Muscle layer of duodenum (tissue), 2 donors: ENCODE data around the gene FGF5.

Source experiments
- H3K27ac ChIP-seq: one replicate; pipeline ENCODE4 v1.7.0; 2013; ENCODE audit warnings: mild to moderate bottlenecking, low read length
- H3K27me3 ChIP-seq: one replicate; pipeline ENCODE4 v1.7.0; 2013; ENCODE audit warnings: low read depth, mild to moderate bottlenecking, control low read depth, low read length
- H3K36me3 ChIP-seq, 2 donors: one replicate each; pipeline ENCODE4 v1.7.0; 2013; ENCODE audit warnings: low read length in 2 of 2, control low read depth in 1 of 2, mild to moderate bottlenecking in 1 of 2; ENCODE audit not compliant: insufficient read depth in 2 of 2, control insufficient read depth in 1 of 2
- H3K4me1 ChIP-seq, 2 donors: one replicate each; pipeline ENCODE4 v1.7.0; 2013; ENCODE audit warnings: low read length in 2 of 2, mild to moderate bottlenecking in 2 of 2, control low read depth in 1 of 2, moderate library complexity in 1 of 2; ENCODE audit not compliant: insufficient read depth in 2 of 2, control insufficient read depth in 1 of 2
- H3K4me3 ChIP-seq, 2 donors: one replicate each; pipeline ENCODE4 v1.7.0; 2013; ENCODE audit warnings: low read length in 2 of 2, low read depth in 1 of 2, mild to moderate bottlenecking in 1 of 2
- H3K9me3 ChIP-seq, 2 donors: one replicate each; pipeline ENCODE4 v1.7.0; 2013; ENCODE audit warnings: low read length in 2 of 2, control low read depth in 1 of 2, mild to moderate bottlenecking in 1 of 2; ENCODE audit not compliant: control insufficient read depth in 1 of 2
- donor health status: healthy.

The FGF5 gene

DNA sequence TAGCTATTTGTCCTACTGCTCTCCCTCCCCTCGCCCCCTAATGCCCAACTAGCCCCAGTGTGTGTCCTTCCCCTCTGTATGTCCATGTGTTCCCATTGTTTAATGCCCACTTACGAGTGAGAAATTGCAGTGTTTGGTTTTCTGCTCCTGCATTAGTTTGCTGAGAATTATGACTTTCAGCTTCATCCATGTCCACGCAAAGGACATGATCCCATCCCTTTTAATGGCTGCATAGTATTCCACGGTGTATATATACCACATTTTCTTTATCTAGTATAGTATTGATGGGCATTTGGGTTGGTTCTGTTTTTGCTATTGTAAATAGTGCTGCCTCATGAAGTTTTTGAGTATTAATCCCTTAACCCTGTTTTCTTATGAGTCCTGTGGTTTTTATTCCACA is 35.4 kb downstream of the FGF5 start:
- Histone ChIP-seq H3K4me3 (no peak overlapping the region), H3K4me1 (peaks cover 0 to 8% of the 10 kb centered on the region in 2 donors), H3K36me3 (no peaks in the 10 kb centered on the region), H3K27me3 (no peaks in the 10 kb centered on the region), H3K9me3 (no peaks in the 10 kb centered on the region), H3K27ac (no peak overlapping the region)

DNA sequence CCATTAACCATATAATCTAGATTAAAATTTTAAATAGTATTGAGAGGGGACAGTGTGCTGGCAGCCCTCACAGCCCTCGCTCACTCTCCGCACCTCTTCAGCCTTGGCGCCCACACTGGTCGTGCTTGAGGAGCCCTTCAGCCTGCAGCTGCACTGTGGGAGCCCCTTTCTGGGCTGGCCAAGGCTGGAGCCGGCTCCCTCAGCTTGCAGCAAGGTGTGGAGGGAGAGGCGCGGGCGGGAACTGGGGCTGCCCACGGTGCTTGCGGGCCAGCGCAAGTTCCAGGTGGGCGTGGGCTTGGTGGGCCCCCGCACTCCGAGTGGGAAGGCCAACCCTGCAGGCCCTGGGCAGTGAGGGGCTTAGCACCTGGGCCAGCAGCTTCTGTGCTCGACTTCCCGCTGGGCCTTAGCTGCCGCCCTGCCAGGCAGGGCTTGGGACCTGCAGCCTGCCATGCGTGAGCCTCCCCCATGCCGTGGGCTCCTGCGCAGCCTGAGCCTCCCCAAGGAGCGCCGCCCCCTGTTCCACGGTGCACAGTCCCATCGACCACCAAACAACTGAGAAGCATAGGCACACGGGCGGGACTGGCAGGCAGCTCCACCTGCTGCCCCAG is 36.3 kb downstream of the FGF5 start:
- Histone ChIP-seq H3K36me3 (no peaks in the 10 kb centered on the region), H3K4me3 (no peak overlapping the region)

DNA sequence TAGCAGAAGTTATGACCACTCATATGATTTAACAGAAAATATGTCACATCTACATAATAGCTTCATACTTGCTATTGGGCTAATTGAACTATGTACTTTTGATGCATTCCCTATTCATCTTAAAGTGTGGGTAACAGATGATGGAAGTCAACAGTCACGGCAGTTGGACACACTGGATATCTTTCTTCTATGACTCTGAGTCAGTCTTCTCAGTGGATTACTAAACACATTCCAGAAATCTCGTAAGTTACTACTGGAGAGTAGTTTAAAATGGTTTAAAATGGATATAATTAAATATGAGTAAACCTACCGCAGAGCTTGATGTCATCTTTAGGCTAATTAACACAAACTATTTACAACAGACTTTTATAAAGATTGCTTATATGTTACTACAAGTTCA is 39.0 kb downstream of the FGF5 start:
- H3K9me3 ChIP-seq: no peaks in the 10 kb centered on the region
- no peak overlapping the region for H3K4me3 ChIP-seq
- no peak overlapping the region for H3K27ac ChIP-seq
- H3K27me3 ChIP-seq: no peaks in the 10 kb centered on the region
- H3K36me3 ChIP-seq: no peaks in the 10 kb centered on the region
- H3K4me1 ChIP-seq: no peaks in the 10 kb centered on the region

More for the DNA sequence above, 36.3 kb downstream of the FGF5 start:
- H3K27ac ChIP-seq: no peak overlapping the region
- no peaks in the 10 kb centered on the region for H3K27me3 ChIP-seq
- no peaks in the 10 kb centered on the region for H3K9me3 ChIP-seq
- H3K4me1 ChIP-seq: peaks cover 0 to 5% of the 10 kb centered on the region in 2 donors

DNA sequence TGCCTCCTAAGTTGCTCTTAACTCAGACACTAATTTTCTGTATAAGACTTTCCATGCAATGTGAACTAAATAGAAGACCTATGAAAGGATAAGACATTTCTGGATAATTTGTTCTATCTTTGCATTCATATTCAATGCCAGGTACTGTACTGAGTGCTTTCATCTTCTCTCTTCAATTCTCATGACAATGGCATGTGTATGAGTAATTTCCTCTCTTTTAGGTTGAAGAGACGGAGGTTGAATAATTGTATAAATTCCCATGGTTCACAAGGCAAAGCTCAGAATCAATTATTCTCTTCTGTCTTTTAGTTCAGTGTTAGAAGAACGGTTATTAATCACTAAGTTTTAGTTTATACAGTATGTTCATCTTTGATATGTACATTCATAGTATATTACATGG is 39.8 kb downstream of the FGF5 start:
- no peaks in the 10 kb centered on the region for H3K9me3 ChIP-seq
- peak overlapping the region; percentile 17 for H3K27ac ChIP-seq
- H3K36me3 ChIP-seq: no peaks in the 10 kb centered on the region
- no peak overlapping the region for H3K4me3 ChIP-seq
- no peaks in the 10 kb centered on the region for H3K27me3 ChIP-seq
- H3K4me1 ChIP-seq: no peaks in the 10 kb centered on the region

DNA sequence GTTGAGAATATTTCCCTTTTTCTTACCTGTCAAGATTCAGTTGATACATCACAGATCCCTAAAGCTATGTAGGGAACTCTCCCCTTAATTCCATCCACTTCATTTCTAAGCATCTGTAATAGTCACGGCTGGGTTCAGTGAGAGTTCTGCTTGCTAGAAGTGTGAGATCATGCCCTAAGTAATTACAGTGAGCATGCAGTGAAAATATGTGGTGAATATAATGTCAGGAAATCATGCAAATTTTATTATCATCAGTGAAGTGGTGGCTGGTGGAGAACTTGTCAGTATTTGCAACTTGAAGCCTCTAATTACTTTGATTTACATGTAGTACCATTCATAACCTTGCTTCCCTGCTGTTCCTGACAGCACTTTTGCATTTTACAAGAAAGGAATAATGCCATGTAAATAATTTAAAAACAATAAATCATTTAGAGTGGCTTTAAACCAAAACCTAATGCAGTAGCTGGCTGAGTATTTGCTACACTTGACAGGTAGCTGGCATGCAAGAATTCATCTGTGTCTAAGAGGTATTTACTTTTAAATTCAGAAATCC is 40.8 kb downstream of the FGF5 start:
- Histone ChIP-seq H3K27me3 (no peaks in the 10 kb centered on the region), H3K9me3 (no peaks in the 10 kb centered on the region), H3K4me3 (no peak overlapping the region), H3K4me1 (no peaks in the 10 kb centered on the region), H3K27ac (peak overlapping the region; percentile 68), H3K36me3 (no peaks in the 10 kb centered on the region)

DNA sequence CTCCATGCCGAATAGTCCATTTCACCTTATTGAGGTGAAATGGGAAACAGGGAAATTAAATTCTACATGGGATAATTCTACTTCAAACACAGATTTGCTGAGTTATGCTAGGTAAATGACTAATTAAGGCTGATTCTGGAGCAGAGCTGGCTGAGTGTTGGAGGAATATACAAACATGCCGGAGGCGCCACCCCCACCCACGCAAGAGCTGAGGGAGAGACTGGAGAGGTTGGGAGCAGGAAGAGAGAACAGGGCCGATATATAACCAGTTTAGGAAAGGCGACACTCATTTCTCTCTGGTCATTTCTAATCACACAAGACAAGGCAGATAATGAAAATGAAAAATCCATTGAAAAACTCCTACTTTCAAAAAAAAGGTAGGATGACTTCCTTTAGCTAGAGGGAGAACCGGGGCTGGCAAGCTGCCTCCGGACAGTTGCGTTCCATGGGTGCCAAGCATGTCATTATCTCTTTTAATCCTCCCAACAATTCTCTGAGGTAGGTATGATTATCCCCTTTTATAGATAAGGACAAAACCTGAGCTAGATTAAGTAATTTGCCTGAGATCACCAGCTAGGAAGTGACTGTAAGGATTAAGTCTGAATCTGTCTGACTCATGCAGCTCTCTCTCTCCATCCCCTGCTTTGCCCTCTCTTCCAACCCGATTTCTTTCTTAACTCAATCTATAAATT is 41.5 kb downstream of the FGF5 start:
- Histone ChIP-seq H3K4me1 (no peaks in the 10 kb centered on the region), H3K36me3 (no peaks in the 10 kb centered on the region), H3K9me3 (no peaks in the 10 kb centered on the region), H3K4me3 (no peak overlapping the region), H3K27me3 (no peaks in the 10 kb centered on the region), H3K27ac (peak overlapping the region; percentile 68)

DNA sequence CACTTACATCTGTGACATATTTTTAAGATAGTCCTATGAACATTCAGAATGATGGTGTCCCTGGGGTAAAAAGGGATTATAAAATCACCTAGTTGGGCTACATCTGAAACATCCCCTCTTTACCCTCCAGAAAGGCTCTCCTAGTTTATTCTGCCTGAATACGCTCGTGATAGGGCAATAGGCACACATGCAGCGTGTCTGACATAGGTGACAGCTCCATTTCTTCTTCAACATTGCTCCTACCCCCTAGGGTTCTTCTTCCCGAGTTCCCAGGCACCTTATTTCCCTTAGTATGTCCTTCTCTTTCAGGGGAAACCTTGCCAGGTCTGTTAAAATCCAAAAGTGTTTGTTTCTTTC is 42.0 kb downstream of the FGF5 start:
- Histone ChIP-seq H3K27me3 (no peaks in the 10 kb centered on the region), H3K9me3 (no peaks in the 10 kb centered on the region), H3K36me3 (no peaks in the 10 kb centered on the region), H3K4me1 (no peaks in the 10 kb centered on the region), H3K27ac (peak overlapping the region; percentile 68), H3K4me3 (no peak overlapping the region)

DNA sequence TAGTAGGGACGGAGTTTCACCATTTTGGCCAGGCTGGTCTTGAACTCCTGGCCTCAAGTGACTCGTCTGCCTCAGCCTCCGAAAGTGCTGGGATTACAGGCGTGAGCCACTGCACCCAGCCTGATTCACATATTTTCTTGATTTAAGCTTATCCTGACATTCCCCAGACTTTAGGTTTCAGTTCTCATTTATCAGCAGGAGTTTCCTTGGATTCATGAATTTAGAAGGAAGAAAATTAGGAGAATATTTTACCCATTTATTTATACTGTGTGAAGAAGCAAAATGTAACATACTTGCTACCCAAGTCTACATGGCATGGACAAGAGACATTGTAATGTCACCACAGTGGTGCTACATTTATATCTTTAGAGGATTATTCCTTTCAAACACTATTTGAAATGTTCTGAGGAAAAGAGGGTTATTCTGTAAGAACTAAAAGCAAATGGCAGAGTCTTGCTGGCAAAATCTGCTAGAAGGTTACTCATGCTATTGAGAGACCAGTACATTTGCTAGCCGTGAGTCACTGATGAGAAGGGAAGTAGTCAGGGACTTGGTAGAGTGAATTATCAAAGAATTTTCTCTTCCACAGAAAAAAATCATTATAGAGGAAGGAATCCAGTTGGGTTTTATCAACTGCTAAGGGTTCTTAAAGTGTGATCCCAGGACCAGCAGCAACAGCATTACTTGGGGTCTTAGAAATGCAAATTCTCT is 43.0 kb downstream of the FGF5 start:
- Histone ChIP-seq H3K4me3 (no peak overlapping the region), H3K9me3 (no peaks in the 10 kb centered on the region), H3K27ac (no peak overlapping the region), H3K36me3 (no peaks in the 10 kb centered on the region), H3K4me1 (no peaks in the 10 kb centered on the region), H3K27me3 (no peaks in the 10 kb centered on the region)

DNA sequence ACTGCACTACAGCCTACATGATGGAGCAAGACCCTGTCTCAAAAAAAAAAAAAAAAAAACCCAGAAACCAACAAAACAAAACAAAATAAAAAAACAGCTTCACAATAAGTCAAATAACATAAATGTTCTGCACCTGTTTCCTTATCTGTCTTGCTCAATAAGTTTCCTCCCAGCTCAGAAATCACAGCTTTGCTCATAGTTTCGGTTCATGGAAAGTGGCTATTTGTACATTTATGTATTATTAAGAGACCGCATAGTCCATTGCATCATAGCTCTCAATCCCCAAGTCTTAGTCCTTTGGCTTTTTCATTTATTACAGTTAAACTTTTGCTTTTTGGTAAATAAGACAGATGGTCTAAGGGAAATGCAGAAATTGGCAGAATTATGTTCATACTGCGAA is 44.7 kb downstream of the FGF5 start:
- Histone ChIP-seq H3K27ac (no peak overlapping the region), H3K9me3 (no peaks in the 10 kb centered on the region), H3K4me1 (no peaks in the 10 kb centered on the region), H3K4me3 (no peak overlapping the region), H3K27me3 (no peaks in the 10 kb centered on the region), H3K36me3 (no peaks in the 10 kb centered on the region)

DNA sequence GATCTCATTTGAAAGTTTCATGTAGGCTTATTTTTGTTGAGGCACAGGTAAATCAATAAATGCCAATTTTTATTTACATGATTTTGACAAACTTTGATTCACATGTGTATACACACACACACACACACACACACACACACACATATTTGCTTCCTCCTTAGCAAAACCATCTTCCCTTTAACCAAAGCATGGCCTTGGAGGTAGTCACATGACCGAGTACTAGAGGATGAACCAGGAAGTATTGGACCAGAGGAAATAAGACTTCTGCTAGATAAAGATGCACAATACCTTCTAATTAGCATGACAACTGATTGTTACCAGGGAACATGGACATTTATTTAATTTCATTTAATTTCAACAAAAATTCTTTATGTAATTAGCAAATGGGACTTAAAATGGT is 45.7 kb downstream of the FGF5 start:
- no peaks in the 10 kb centered on the region for H3K9me3 ChIP-seq
- H3K27ac ChIP-seq: no peak overlapping the region
- H3K36me3 ChIP-seq: no peaks in the 10 kb centered on the region
- no peaks in the 10 kb centered on the region for H3K27me3 ChIP-seq
- no peaks in the 10 kb centered on the region for H3K4me1 ChIP-seq
- no peak overlapping the region for H3K4me3 ChIP-seq

DNA sequence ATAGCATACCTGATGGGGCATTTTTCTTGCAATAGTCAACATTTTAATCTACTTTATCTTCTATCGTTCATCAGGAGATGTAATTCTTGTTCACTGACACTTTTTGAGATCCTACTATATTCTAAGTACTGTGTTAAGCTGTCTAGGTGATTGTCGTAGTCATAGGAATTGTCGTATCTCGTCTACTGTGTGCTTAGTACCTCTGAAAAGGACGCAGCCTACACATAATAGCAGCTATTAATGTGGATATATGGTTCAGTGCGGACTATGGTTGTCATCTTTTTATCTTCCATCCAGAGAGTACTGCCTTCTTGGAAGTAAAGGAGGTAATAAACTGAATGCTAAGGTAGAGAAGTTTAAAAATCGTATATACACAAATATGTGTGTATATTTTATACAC is 47.2 kb downstream of the FGF5 start:
- Histone ChIP-seq H3K36me3 (no peaks in the 10 kb centered on the region), H3K4me3 (no peak overlapping the region), H3K4me1 (no peaks in the 10 kb centered on the region), H3K9me3 (no peaks in the 10 kb centered on the region), H3K27ac (no peak overlapping the region), H3K27me3 (no peaks in the 10 kb centered on the region)
